SK-N-MC (cell line): ENCODE measurements around the gene ALDH5A1.

Experiments used
- EZH2 ChIP-seq: fragments of 200-600 bp; sonication (generic); IDR thresholded peaks from one replicate; pipeline ENCODE4 v1.6.1; 2017; ENCODE audit warnings: antibody characterized with exemption
- POLR2AphosphoS5 ChIP-seq: IDR thresholded peaks from 2 replicates; pipeline ENCODE4 v1.6.1; 2012; ENCODE audit warnings: mild to moderate bottlenecking, low read depth, low read length, borderline replicate concordance

- TF ChIP-seq EZH2 (no peak), POLR2AphosphoS5 (no peak)
These were observed 18.1 kb upstream of the ALDH5A1 start for GRCh38 chr6:24476631-24477030.
